Suppressor macrophage treated with lipopolysaccharide for 1 hour (primary cell): ENCODE data around the gene ST7L.
"Not testable (repeated sequence)": the region's sequence is repeated elsewhere in the genome, so short reads cannot be mapped to it uniquely, and the experiment has no call there.

Experiments used
- DNase-seq, 3 donors: peaks; one replicate each; pipeline ENCODE4 v3.0.0-alpha.2; 2020 to 2022

ST7L gene

GRCh38 chr1:112486063-112486462, 132.9 kb downstream of the ST7L start:
- not testable (repeated sequence) for DNase-seq

GRCh38 chr1:112478314-112478713, 140.6 kb downstream of the ST7L start:
- DNase-seq, result no peak

- no peak for DNase-seq
Observed at GRCh38 chr1:112477550-112477949, 141.4 kb downstream of the ST7L start.
